Measurements from ENCODE around the gene GPD1L.

GRCh38 chr3:32195995-32196540 lies 89.6 kb downstream of the GPD1L start:
- TF ChIP-seq EZH2 (IDR thresholded peaks at IDR 0.05; ENCODE audit: borderline replicate concordance, low read length) (no peak), CTCF (conservative IDR thresholded peaks at IDR 0.05 in 1 of 2, IDR thresholded peaks at IDR 0.05 in 1 of 2; ENCODE audit: extremely low read depth in 1 of 2, insufficient read depth in 1 of 2, low read depth in 1 of 2, low read length in 2 of 2) (no peak)

All from mammary epithelial cell (primary cell).